Fibroblast of lung (primary cell): ENCODE results near the gene EFNB3. TPM values are rescaled to one million over a fixed set of nuclear protein-coding genes. Genes with fewer than 3 reads are reported as not detected.

ENCODE experiments used
- DNase-seq, 2 donors: peaks; one replicate each; pipeline versions ENCODE4 v3.0.0 to v3.0.0-alpha.2; 2010; ENCODE audit warnings: low read depth in 2 of 2
- H2AFZ ChIP-seq: 2 replicates; pipeline ENCODE4 v1.5.1; 2012; ENCODE audit warnings: low read length, control low read depth, inconsistent platforms
- H3K27ac ChIP-seq: 2 replicates; pipeline ENCODE4 v1.5.1; 2011; ENCODE audit warnings: low read length, control low read depth; ENCODE audit not compliant: insufficient read depth
- H3K27me3 ChIP-seq: 2 replicates; pipeline ENCODE4 v1.5.1; 2011; ENCODE audit warnings: mild to moderate bottlenecking, low read length; ENCODE audit not compliant: control insufficient read depth, insufficient read depth
- H3K36me3 ChIP-seq: 2 replicates; pipeline ENCODE4 v1.5.1; 2011; ENCODE audit warnings: low read length; ENCODE audit not compliant: control insufficient read depth, insufficient read depth
- H3K4me1 ChIP-seq: 2 replicates; pipeline ENCODE4 v1.5.1; 2011; ENCODE audit warnings: low read length; ENCODE audit not compliant: control insufficient read depth, insufficient read depth; ENCODE audit errors: extremely low read depth
- H3K4me2 ChIP-seq: 2 replicates; pipeline ENCODE4 v1.5.1; 2011; ENCODE audit warnings: low read length, control low read depth; ENCODE audit not compliant: insufficient read depth; ENCODE audit errors: extremely low read depth
- H3K4me3 ChIP-seq, 4 experiments: fragments of 200-600 bp in 1 of 4; sonication (generic) in 1 of 4; replicated peaks in 1 of 4; 2 replicates each; pipeline ENCODE4 v1.5.1; 2011 to 2016; ENCODE audit warnings: low read length in 4 of 4, low read depth in 3 of 4, mild to moderate bottlenecking in 3 of 4, control low read depth in 2 of 4, inconsistent platforms in 1 of 4, mixed read lengths in 1 of 4; ENCODE audit not compliant: insufficient read depth in 1 of 4; ENCODE audit errors: control extremely low read depth in 1 of 4
- H3K79me2 ChIP-seq: 2 replicates; pipeline ENCODE4 v1.5.1; 2012; ENCODE audit warnings: mild to moderate bottlenecking, low read length, inconsistent platforms; ENCODE audit not compliant: control insufficient read depth, insufficient read depth
- H3K9ac ChIP-seq: 2 replicates; pipeline ENCODE4 v1.5.1; 2011; ENCODE audit warnings: mild to moderate bottlenecking, low read length, control low read depth; ENCODE audit not compliant: insufficient read depth
- H3K9me3 ChIP-seq: 2 replicates; pipeline ENCODE4 v1.5.1; 2012; ENCODE audit warnings: low read depth, low read length; ENCODE audit not compliant: control insufficient read depth, insufficient read depth
- H4K20me1 ChIP-seq: 2 replicates; pipeline ENCODE4 v1.5.1; 2011; ENCODE audit warnings: low read length; ENCODE audit not compliant: control insufficient read depth, insufficient read depth; ENCODE audit errors: extremely low read depth
- CTCF ChIP-seq, 2 donors: IDR thresholded peaks in 1 of 2; conservative IDR thresholded peaks in 1 of 2; 1 replicate in 1 of 2; 2 replicates in 1 of 2; pipeline ENCODE4 v1.5.1; 2011 to 2012; ENCODE audit warnings: low read length in 2 of 2, control low read depth in 1 of 2, inconsistent platforms in 1 of 2, low read depth in 1 of 2, mild to moderate bottlenecking in 1 of 2
- EZH2 ChIP-seq: IDR thresholded peaks from 2 replicates; pipeline ENCODE4 v1.5.1; 2012; ENCODE audit warnings: low read length, control low read depth, mild to moderate bottlenecking; ENCODE audit errors: missing control alignments
- polyA plus RNA-seq, 2 donors: library from polyadenylated mRNA; depleted of rRNA in 1 of 2; stranded (reverse) in 1 of 2; unstranded in 1 of 2; fragments of >200 nt; gene quantifications; 2 replicates each; pipeline ENCODE4 v1.2.1, GENCODE V29; 2011 to 2012; ENCODE audit warnings: missing spikeins in 1 of 2
- total RNA-seq: library from RNA; depleted of rRNA; stranded (reverse); fragments of >200 nt; gene quantifications from 2 replicates; pipeline ENCODE4 v1.2.1, GENCODE V29; 2014

Gene EFNB3
- total and polyA plus RNA-seq, 2 donors (not counting 1 experiment from before 2014, with no cell fraction given) = 0.33 to 3.7 TPM

GRCh38 chr17:7732981-7733539 is 28.1 kb downstream of the EFNB3 start:
- Histone ChIP-seq H3K79me2 (no peaks in the 10 kb centered on the region), H3K9ac (no peak overlapping the region), H2AFZ (no peak overlapping the region), H3K9me3 (no peaks in the 10 kb centered on the region), H3K27ac (no peak overlapping the region), H3K4me1 (no peaks in the 10 kb centered on the region), H3K4me2 (no peak overlapping the region), H3K36me3 (no peaks in the 10 kb centered on the region), H4K20me1 (no peaks in the 10 kb centered on the region), H3K4me3 (no peak overlapping the region), H3K27me3 (peaks cover 24% of the 10 kb centered on the region)
- DNase-seq = no peak
- no peak for TF ChIP-seq CTCF (conservative IDR thresholded peaks at IDR 0.05 in 1 of 2, IDR thresholded peaks at IDR 0.05 in 1 of 2; ENCODE audit: low read depth in 1 of 2, low read length in 2 of 2)
- no peak for TF ChIP-seq EZH2

GRCh38 chr17:7737601-7738000 is 32.6 kb downstream of the EFNB3 start:
- no peaks in the 10 kb centered on the region for H3K79me2 ChIP-seq
- TF ChIP-seq EZH2 (no peak), CTCF (conservative IDR thresholded peaks at IDR 0.05 in 1 of 2, IDR thresholded peaks at IDR 0.05 in 1 of 2; ENCODE audit: low read depth in 1 of 2, low read length in 2 of 2) (no peak)
- H4K20me1 ChIP-seq = no peaks in the 10 kb centered on the region
- H3K4me1 ChIP-seq = no peaks in the 10 kb centered on the region
- no peak overlapping the region for H3K4me2 ChIP-seq
- H3K36me3 ChIP-seq = no peaks in the 10 kb centered on the region
- no peak overlapping the region for H3K9ac ChIP-seq
- H2AFZ ChIP-seq = no peak overlapping the region
- peaks cover 42% of the 10 kb centered on the region for H3K27me3 ChIP-seq
- no peak overlapping the region for H3K27ac ChIP-seq
- H3K9me3 ChIP-seq = no peaks in the 10 kb centered on the region
- DNase-seq = no peak
- no peak overlapping the region for H3K4me3 ChIP-seq

- DNase-seq = no peak
- TF ChIP-seq EZH2 (no peak), CTCF (conservative IDR thresholded peaks at IDR 0.05 in 1 of 2, IDR thresholded peaks at IDR 0.05 in 1 of 2; ENCODE audit: low read depth in 1 of 2, low read length in 2 of 2) (no peak)
- Histone ChIP-seq H3K4me1 (no peaks in the 10 kb centered on the region), H2AFZ (no peak overlapping the region), H4K20me1 (no peaks in the 10 kb centered on the region), H3K27ac (no peak overlapping the region), H3K4me3 (no peak overlapping the region), H3K9ac (no peak overlapping the region), H3K4me2 (no peak overlapping the region), H3K36me3 (no peaks in the 10 kb centered on the region), H3K9me3 (no peaks in the 10 kb centered on the region), H3K27me3 (peaks cover 32% of the 10 kb centered on the region), H3K79me2 (no peaks in the 10 kb centered on the region)
Observed at GRCh38 chr17:7739746-7740145, 34.7 kb downstream of the EFNB3 start.
